AG09319 (cell line): ENCODE data around the gene CCDC92.

Experiments
- DNase-seq: peaks from one replicate; pipeline ENCODE4 v3.0.0-alpha.2; 2010; ENCODE audit warnings: low read depth; ENCODE audit errors: extremely low read depth
- CTCF ChIP-seq: IDR thresholded peaks from 2 replicates; pipeline ENCODE4 v1.5.1; 2011; ENCODE audit warnings: low read depth, mild to moderate bottlenecking, inconsistent platforms, low read length, moderate library complexity

Gene CCDC92

DNA sequence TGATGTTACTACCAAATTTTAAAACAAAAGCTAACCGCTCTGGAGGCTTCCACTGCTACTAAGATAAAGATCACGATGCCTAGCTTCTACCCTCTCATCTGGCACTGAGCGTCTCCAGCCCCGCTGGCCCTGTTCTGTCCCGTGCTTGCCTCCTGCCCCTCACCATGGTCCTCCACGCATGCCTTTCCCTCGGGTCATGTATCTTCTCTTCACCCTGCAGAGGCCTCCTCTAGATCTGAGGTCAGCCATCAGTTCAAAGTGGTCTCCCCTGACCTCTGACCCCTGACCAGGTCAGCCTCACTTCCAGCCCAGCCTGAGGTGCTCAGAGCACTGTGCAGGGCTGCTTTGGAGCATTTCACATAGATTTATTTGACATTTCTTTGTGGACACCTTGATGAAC lies 28.7 kb upstream of the CCDC92 start:
- no peak for DNase-seq
- no peak for TF ChIP-seq CTCF

DNA sequence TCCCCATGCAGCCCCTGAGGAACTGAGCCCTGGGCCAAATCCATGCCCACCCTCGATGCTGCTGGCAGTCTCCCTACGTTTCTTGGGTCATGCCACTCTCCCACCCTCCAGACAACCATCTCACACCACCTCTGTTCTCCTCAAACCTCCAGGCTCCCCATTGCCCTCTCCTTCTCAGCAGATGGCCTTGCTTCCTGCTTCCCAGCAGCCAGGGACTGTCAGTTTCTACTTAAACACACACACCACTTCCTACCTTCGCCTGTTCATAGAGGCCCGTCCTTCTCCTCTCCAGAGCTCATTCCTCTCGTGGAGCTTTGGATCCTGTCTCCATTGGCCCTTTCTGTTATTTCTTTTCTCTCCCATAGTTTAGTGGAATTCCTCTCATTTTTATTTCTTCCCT lies 27.5 kb upstream of the CCDC92 start:
- no peak for TF ChIP-seq CTCF
- DNase-seq, result no peak

GRCh38 chr12:123998991-123999359 lies 26.3 kb upstream of the CCDC92 start:
- no peak for TF ChIP-seq CTCF
- DNase-seq, result no peak

DNA sequence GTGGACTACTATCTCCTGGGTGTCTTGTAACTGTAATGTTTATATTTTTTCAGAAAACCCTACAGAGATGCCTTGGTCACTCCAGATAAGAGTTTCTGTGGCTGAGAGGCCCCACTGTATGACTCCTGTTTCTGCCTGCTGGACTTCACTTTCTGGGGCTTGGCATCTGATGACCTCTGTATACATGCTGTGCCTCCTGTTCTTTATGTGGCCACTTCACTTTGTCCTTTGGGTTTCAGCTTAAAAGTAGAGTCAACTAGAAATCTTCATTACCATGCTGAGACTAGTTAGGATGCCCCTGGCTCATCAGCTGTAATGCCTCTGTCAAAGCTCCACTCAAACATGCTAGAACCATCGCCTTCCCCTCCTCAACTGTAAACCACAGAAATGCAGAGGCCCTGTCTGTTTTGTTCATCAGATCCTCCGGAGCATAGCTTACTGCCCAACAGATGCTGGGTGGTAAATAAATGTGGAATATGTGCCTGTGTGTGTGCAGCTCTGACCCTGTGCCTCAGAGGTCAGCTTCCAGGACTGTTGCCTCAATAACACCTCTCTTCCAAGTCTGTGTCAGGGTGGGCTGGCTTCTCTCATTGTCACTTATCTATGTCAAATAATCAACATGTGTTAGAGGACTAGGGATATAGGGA lies 25.8 kb upstream of the CCDC92 start:
- TF ChIP-seq CTCF, result no peak
- no peak for DNase-seq

DNA sequence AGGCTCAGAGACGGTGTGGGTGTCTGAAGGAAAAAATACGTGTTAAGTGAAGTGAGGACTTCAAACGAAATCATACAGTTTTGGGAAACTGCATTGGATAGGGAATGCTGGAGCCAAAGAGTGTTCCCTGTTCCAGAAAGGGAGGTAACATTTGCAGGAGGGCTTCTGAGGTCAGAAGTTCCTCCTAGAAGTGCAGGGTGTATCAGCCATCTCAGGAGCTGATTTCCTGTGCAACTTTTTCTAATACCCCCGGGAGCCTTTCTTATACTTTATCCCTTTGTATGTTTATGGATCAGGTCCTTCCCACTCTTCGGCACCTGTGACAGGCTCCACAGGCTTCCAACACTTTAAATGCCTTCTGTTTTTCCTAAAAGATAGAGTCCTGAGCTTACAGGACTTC lies 25.3 kb upstream of the CCDC92 start:
- DNase-seq, result no peak
- TF ChIP-seq CTCF, result no peak

DNA sequence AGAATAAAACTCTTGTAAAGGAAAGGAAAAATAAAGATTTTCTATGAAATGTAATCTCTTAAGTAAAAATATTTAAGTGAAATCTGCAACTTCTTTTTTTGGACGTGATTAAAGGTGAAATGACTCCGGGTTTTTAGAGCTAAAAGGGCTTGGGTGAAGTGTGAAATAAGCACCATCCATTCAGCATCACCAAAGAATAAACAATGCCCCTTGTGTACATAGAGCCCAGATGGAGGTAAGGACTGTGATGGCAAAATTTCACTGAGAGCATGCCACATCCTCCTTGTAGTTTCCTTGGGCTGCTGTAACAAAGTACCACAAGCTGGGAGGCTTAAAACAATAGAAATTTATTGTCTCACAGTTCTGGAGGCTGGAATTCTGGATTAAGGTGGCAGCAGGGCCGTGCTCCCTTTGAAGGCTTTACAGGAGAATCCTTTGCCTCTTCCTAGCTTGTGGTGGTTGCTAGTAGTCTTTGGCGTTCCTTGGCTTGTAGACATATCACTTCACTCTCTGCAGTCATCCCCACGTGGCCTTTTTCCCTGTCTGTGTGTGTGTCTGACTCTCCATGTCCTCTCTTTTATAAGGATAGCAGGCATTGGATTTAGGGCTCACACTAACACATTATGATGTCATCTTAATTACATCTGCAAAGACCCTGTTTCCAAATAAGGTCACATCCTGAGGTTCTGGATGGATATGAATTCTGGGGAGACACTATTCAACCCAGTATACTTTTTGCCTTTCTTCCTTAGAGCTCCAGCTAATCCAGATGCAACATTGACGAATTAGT lies 24.6 kb upstream of the CCDC92 start:
- no peak for TF ChIP-seq CTCF
- DNase-seq, result no peak

- TF ChIP-seq CTCF, result no peak
- DNase-seq, result no peak
Measured at GRCh38 chr12:123996581-123996980, 23.9 kb upstream of the CCDC92 start.
